ENCODE results near the gene ARF1.

GRCh38 chr1:228043281-228043848 is 39.1 kb upstream of the ARF1 start:
- TF ChIP-seq POLR2A (IDR thresholded peaks at IDR 0.05) (no peak), CTCF (IDR thresholded peaks at IDR 0.05) (no peak), POLR2AphosphoS5 (IDR thresholded peaks at IDR 0.05) (no peak), EP300 (IDR thresholded peaks at IDR 0.05) (no peak)

All from suprapubic skin (tissue), 4 donors.